ENCODE data around the gene CAMK1D.
"Not testable (repeated sequence)": the region's sequence is repeated elsewhere in the genome, so short reads cannot be mapped to it uniquely, and the experiment has no call there.

- not testable (repeated sequence) for TF ChIP-seq RAD21 (IDR thresholded peaks at IDR 0.05 in 1 of 2, conservative IDR thresholded peaks at IDR 0.05 in 1 of 2; ENCODE audit: low read depth in 2 of 2, low read length in 2 of 2); CHD1 (IDR thresholded peaks at IDR 0.05; ENCODE audit: low read depth, low read length); CTCF (IDR thresholded peaks at IDR 0.05; ENCODE audit: control extremely low read depth in 1 of 3, insufficient read depth in 1 of 3, low read depth in 1 of 3, low read length in 3 of 3); RFX5 (IDR thresholded peaks at IDR 0.05; ENCODE audit: borderline replicate concordance, low read depth, low read length); SIN3A (conservative IDR thresholded peaks at IDR 0.05 in 1 of 2, IDR thresholded peaks at IDR 0.05 in 1 of 2; ENCODE audit: low read depth in 1 of 2, low read length in 2 of 2); NRF1 (IDR thresholded peaks at IDR 0.05; ENCODE audit: low read depth, low read length); CREB1 (IDR thresholded peaks at IDR 0.05); SIX5 (IDR thresholded peaks at IDR 0.05; ENCODE audit: low read depth, low read length)
- TF ChIP-seq, protein P1, sequence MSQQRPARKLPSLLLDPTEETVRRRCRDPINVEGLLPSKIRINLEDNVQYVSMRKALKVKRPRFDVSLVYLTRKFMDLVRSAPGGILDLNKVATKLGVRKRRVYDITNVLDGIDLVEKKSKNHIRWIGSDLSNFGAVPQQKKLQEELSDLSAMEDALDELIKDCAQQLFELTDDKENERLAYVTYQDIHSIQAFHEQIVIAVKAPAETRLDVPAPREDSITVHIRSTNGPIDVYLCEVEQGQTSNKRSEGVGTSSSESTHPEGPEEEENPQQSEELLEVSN (IDR thresholded peaks at IDR 0.05), result not testable (repeated sequence)
Measured at GRCh38 chr10:12743466-12743865, 394.1 kb downstream of the CAMK1D start.

Measured in H1 (cell line).